ENCODE data around the gene BIRC7. TPM values are rescaled to one million over a fixed set of nuclear protein-coding genes. Genes with fewer than 3 reads are reported as not detected.

Gene BIRC7
- total RNA-seq, 1 experiment from 2014 or later, result not detected

- DNase-seq, result no peak
- Histone ChIP-seq H3K36me3 (no peaks in the 10 kb centered on the region), H3K4me3 (no peak overlapping the region), H3K27me3 (peaks cover 37% of the 10 kb centered on the region), H3K9me3 (no peaks in the 10 kb centered on the region)
Measured at GRCh38 chr20:63252284-63252711, 16.6 kb downstream of the BIRC7 start.

DNA sequence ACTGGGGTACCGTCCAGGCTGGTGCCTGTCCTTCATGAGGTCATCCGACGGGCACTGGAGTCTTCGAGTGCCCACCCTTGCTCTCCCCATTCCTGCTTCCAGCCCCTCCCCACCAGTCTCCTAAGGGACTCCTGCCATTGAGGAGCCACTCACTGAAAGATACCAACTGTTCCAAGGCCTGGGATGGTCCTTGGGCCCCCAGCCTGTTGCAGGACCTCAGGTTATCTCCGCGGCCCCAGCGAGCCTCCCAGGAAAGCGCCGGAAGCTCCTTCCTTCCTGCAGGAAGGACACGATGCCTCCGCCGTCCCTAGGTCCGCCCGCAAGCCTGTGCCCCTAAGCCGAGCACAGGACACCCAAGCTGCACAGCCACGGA is 17.3 kb downstream of the BIRC7 start:
- no peak for DNase-seq
- Histone ChIP-seq H3K27me3 (peaks cover 37% of the 10 kb centered on the region), H3K36me3 (no peaks in the 10 kb centered on the region), H3K9me3 (no peaks in the 10 kb centered on the region), H3K4me3 (no peak overlapping the region)

GRCh38 chr20:63253438-63254231 is 17.9 kb downstream of the BIRC7 start:
- H3K27me3 ChIP-seq, result peaks cover 37% of the 10 kb centered on the region
- no peak for DNase-seq
- H3K4me3 ChIP-seq, result no peak overlapping the region
- H3K36me3 ChIP-seq, result no peaks in the 10 kb centered on the region
- H3K9me3 ChIP-seq, result no peaks in the 10 kb centered on the region

- Histone ChIP-seq H3K4me3 (no peak within 1 kb of the TSS), H3K9me3 (no peaks in the 10 kb centered on the region), H3K36me3 (no peaks in the 10 kb centered on the region), H3K27me3 (peaks cover 37% of the 10 kb centered on the region)
- no peak for DNase-seq
Measured at GRCh38 chr20:63254232-63254605, 18.5 kb downstream of the BIRC7 start, which contains the start of gene NKAIN4. NKAIN4 (minus strand) TSS chr20:63254463; CDS start chr20:63254450, 13 bp downstream.

- Histone ChIP-seq H3K9me3 (no peaks in the 10 kb centered on the region), H3K36me3 (no peaks in the 10 kb centered on the region), H3K4me3 (no peak overlapping the region), H3K27me3 (peaks cover 37% of the 10 kb centered on the region)
- DNase-seq, result no peak
Measured at GRCh38 chr20:63254606-63255384, 19.1 kb downstream of the BIRC7 start.

- H3K36me3 ChIP-seq, result no peaks in the 10 kb centered on the region
- H3K4me3 ChIP-seq, result no peak overlapping the region
- no peaks in the 10 kb centered on the region for H3K9me3 ChIP-seq
- H3K27me3 ChIP-seq, result peaks cover 37% of the 10 kb centered on the region
- DNase-seq, result no peak
Measured at GRCh38 chr20:63255931-63256704, 20.4 kb downstream of the BIRC7 start.

GRCh38 chr20:63256954-63257353 is 21.2 kb downstream of the BIRC7 start:
- no peak overlapping the region for H3K4me3 ChIP-seq

DNA sequence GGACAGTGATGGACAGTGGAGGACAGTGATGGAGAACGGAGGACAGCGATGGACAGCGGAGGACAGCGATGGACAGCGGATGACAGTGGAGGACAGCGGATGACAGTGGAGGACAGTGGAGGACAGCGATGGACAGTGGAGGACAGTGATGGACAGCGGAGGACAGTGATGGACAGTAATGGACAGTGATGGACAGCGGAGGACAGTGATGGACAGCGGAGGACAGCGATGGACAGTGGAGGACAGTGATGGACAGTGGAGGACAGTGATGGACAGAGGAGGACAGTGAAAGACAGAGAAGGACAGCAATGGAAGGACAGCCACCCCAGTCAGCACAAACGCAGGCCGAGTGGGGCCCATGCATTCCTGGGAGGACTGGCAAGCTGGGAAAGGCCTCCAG is 21.9 kb downstream of the BIRC7 start:
- Histone ChIP-seq H3K27me3 (peaks cover 34% of the 10 kb centered on the region), H3K4me3 (no peak overlapping the region), H3K36me3 (no peaks in the 10 kb centered on the region), H3K9me3 (no peaks in the 10 kb centered on the region)
- no peak for DNase-seq

More at GRCh38 chr20:63256954-63257353, 21.2 kb downstream of the BIRC7 start:
- no peak for DNase-seq
- Histone ChIP-seq H3K36me3 (no peaks in the 10 kb centered on the region), H3K9me3 (no peaks in the 10 kb centered on the region), H3K27me3 (peaks cover 37% of the 10 kb centered on the region)

- H3K27me3 ChIP-seq, result peaks cover 25% of the 10 kb centered on the region
- no peak overlapping the region for H3K4me3 ChIP-seq
- DNase-seq, result no peak
- H3K36me3 ChIP-seq, result no peaks in the 10 kb centered on the region
- H3K9me3 ChIP-seq, result no peaks in the 10 kb centered on the region
Measured at GRCh38 chr20:63258781-63259180, 23.1 kb downstream of the BIRC7 start.

DNA sequence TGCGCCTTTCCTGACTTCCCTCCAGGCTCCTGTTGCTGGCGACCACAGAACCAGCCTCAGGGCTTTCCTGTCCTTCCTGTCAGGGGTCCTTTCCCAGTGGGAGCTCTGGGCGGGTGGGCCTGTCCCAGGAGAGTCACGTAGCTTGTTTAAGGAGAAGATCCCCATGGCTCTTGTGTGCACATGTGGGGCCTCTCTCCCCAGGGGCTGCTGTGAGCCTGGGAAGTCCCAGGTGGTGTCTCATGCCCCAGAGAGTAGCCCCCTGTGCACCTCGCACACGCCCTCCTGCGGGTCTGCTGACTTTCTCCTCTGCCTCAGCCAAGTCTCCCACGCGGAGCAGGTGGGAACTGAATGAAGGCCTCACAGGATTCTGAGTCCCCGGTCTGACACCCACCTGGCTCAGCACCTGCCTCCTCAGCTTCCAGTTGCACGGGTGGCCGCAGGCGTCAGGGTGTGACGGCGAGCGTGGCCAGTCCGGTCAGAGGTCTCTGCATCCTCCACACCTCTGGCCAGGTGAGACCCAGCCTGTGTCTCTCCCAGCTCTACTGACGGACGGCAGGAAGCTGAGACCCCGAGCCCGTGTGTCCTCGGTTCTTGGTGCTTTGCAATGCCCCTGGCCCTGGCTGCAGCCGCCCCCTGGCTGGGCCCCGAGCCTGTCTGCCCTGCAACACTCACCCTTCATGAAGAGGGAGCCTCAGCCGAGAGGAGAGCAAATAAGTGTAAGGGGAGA is 24.2 kb downstream of the BIRC7 start:
- no peak for DNase-seq
- Histone ChIP-seq H3K9me3 (no peaks in the 10 kb centered on the region), H3K27me3 (peaks cover 18% of the 10 kb centered on the region), H3K4me3 (no peak overlapping the region), H3K36me3 (no peaks in the 10 kb centered on the region)

DNA sequence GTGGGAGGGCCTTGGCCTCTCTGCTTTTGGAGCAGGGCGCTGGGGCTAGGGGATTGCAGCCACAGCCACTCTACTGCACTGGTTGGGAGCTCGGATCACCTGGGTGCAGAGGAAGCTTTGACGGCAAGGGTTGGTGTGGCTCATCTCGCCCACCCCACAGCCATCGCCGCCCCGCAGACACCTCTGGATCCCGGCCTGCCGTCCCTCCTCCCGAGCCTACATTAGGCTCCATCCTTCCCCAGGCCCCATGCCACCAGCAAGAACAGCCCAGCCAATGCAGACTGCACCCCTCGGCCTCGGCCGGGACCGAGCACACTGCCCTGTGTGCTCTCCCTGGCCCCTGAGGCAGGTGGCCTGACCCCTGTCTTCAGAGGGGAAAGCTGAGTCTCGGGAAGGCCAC is 24.8 kb downstream of the BIRC7 start:
- Histone ChIP-seq H3K9me3 (no peaks in the 10 kb centered on the region), H3K27me3 (peaks cover 12% of the 10 kb centered on the region), H3K4me3 (no peak overlapping the region), H3K36me3 (no peaks in the 10 kb centered on the region)
- DNase-seq, result no peak

GRCh38 chr20:63261060-63261794 is 25.5 kb downstream of the BIRC7 start:
- Histone ChIP-seq H3K27me3 (peaks cover 5% of the 10 kb centered on the region), H3K36me3 (no peaks in the 10 kb centered on the region), H3K4me3 (no peak overlapping the region), H3K9me3 (no peaks in the 10 kb centered on the region)
- DNase-seq, result no peak

- H3K36me3 ChIP-seq, result no peaks in the 10 kb centered on the region
- no peak overlapping the region for H3K4me3 ChIP-seq
- no peaks in the 10 kb centered on the region for H3K9me3 ChIP-seq
- H3K27me3 ChIP-seq, result no peaks in the 10 kb centered on the region
- no peak for DNase-seq
Measured at GRCh38 chr20:63261795-63262528, 26.3 kb downstream of the BIRC7 start.

DNA sequence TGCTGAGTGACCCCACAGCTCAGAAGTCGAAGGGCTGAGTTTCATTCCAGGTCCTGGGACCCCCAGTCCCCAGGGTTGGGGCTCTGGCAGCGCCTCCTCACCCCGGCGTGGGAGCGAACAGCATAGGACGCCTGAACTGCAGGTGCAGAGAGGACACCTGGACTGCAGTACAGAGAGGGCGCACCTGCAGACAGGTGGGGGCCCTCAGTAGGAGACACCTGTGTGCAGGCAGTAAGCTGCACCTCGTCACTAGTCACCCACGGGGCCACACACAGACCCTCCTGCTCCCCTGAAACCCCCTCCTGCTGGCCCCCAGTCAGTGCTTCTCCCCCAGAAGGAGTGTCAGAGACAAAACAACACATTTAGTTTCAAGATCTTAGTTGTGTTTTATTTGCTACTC is 27.1 kb downstream of the BIRC7 start:
- no peak for DNase-seq
- Histone ChIP-seq H3K36me3 (no peaks in the 10 kb centered on the region), H3K27me3 (no peaks in the 10 kb centered on the region), H3K9me3 (no peaks in the 10 kb centered on the region), H3K4me3 (no peak overlapping the region)

DNA sequence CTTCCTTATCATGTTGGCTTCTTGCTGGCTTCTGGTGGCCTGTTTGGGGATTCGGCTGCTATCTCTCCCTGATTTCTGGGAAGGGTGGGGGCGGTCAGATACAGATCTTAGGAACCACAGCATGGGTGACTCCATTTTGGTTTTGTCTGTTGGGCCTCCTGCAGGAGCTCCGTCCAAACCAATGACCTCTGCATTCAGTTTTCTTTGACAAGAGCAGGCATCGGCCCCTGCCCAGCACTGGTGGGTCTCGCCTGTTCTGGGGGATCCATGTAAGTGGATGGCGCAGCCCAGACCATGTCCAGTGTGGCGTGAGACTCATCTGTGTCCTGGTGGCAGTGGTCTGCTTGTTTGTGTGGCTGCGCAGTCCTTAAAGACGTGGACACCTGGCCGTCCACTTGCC is 28.3 kb downstream of the BIRC7 start:
- no peaks in the 10 kb centered on the region for H3K9me3 ChIP-seq
- DNase-seq, result no peak

More for the DNA sequence above, 28.3 kb downstream of the BIRC7 start:
- no peaks in the 10 kb centered on the region for H3K27me3 ChIP-seq
- H3K36me3 ChIP-seq, result no peaks in the 10 kb centered on the region
- H3K4me3 ChIP-seq, result no peak overlapping the region

Data from MG63 (cell line).